Fibroblast of skin of abdomen (primary cell): ENCODE measurements around the gene XRRA1. TPM values are rescaled to one million over a fixed set of nuclear protein-coding genes. Genes with fewer than 3 reads are reported as not detected.
"Not testable (repeated sequence)": the region's sequence is repeated elsewhere in the genome, so short reads cannot be mapped to it uniquely, and the experiment has no call there.

Source experiments
- DNase-seq: peaks from one replicate; pipeline ENCODE4 v3.0.0-alpha.2; 2013
- polyA plus RNA-seq, 2 experiments: library from polyadenylated mRNA; unstranded; fragments of 120-200 nt; gene quantifications; one replicate each; pipeline ENCODE4 v1.2.1, GENCODE V29; 2013; ENCODE audit not compliant: insufficient read length in 2 of 2

XRRA1 gene
- polyA plus RNA-seq (2013, experiment 1 of 2; ENCODE audit: insufficient read length) = 13.6 TPM
- 11.9 TPM for polyA plus RNA-seq (2013, experiment 2 of 2; ENCODE audit: insufficient read length)

GRCh38 chr11:74948898-74949752 is at the start of gene XRRA1, which contains the start of gene SPCS2:
Gene XRRA1 (minus strand): TSS chr11:74949091. CDS start chr11:74940878, 8,213 bp downstream.
Gene SPCS2 (plus strand): TSS chr11:74949266. CDS start chr11:74949286, 20 bp downstream.
- DNase-seq = peak; percentile 99

GRCh38 chr11:74992852-74993251 is 44.0 kb upstream of the XRRA1 start:
- DNase-seq = no peak

- DNase-seq = no peak
Observed at GRCh38 chr11:74990941-74991340, 42.0 kb upstream of the XRRA1 start.

GRCh38 chr11:74990150-74990549 is 41.3 kb upstream of the XRRA1 start:
- DNase-seq = not testable (repeated sequence)

- peak; percentile 5 for DNase-seq
Observed at GRCh38 chr11:74989260-74989638, 40.4 kb upstream of the XRRA1 start.

GRCh38 chr11:74988541-74989259 is 39.8 kb upstream of the XRRA1 start, which contains the start of gene NEU3:
Gene NEU3 (plus strand): TSS chr11:74988933. CDS start chr11:74989061, 128 bp downstream.
- peak; percentile 70 for DNase-seq

- no peak for DNase-seq
Observed at GRCh38 chr11:74984730-74985129, 35.8 kb upstream of the XRRA1 start.

- no peak for DNase-seq
Observed at GRCh38 chr11:74984070-74984469, 35.2 kb upstream of the XRRA1 start.

- no peak for DNase-seq
Observed at GRCh38 chr11:74981888-74982287, 33.0 kb upstream of the XRRA1 start.

GRCh38 chr11:74980634-74981033 is 31.7 kb upstream of the XRRA1 start:
- DNase-seq = no peak

GRCh38 chr11:74978041-74978440 is 29.1 kb upstream of the XRRA1 start:
- no peak for DNase-seq

GRCh38 chr11:74971424-74971823 is 22.5 kb upstream of the XRRA1 start:
- DNase-seq = no peak

- no peak for DNase-seq
Observed at GRCh38 chr11:74970852-74971395, 22.0 kb upstream of the XRRA1 start.

- DNase-seq = no peak
Observed at GRCh38 chr11:74966651-74967050, 17.8 kb upstream of the XRRA1 start.

GRCh38 chr11:74960128-74960527 is 11.2 kb upstream of the XRRA1 start:
- not testable (repeated sequence) for DNase-seq

- DNase-seq = no peak
Observed at GRCh38 chr11:74957937-74958629, 9.2 kb upstream of the XRRA1 start.

- DNase-seq = no peak
Observed at GRCh38 chr11:74956397-74957015, 7.6 kb upstream of the XRRA1 start.

GRCh38 chr11:74954199-74954598 is 5.3 kb upstream of the XRRA1 start:
- DNase-seq = no peak

- no peak for DNase-seq
Observed at GRCh38 chr11:74953451-74953850, 4.6 kb upstream of the XRRA1 start.

GRCh38 chr11:74952752-74953151 is 3.9 kb upstream of the XRRA1 start:
- no peak for DNase-seq

GRCh38 chr11:74951226-74951625 is 2.3 kb upstream of the XRRA1 start:
- DNase-seq = no peak

GRCh38 chr11:74950374-74950969 is 1.6 kb upstream of the XRRA1 start:
- no peak for DNase-seq
